AG04449 (cell line): ENCODE measurements around the gene CMIP.

ENCODE experiments used
- CTCF ChIA-PET: fragments of 350-600 bp; formaldehyde crosslinking; extraction: SDS; loops from one replicate; lab custom pipeline; 2021; ENCODE audit warnings: antibody characterized with exemption; lab: Yijun Ruan, JAX
- POLR2A ChIA-PET: fragments of 400-600, 350-600 bp; formaldehyde crosslinking; extraction: SDS; loops from one replicate; lab custom pipeline; 2020; ENCODE audit warnings: antibody characterized with exemption, inconsistent platforms; lab: Yijun Ruan, JAX
- DNase-seq: peaks from one replicate; pipeline ENCODE4 v3.0.0-alpha.2; 2010; ENCODE audit warnings: low read depth, low spot score
- H3K4me3 ChIP-seq: 2 replicates; pipeline ENCODE4 v1.5.1; 2011; ENCODE audit warnings: low read depth, mild to moderate bottlenecking, control low read depth, low read length
- CTCF ChIP-seq: IDR thresholded peaks from one replicate; pipeline ENCODE4 v1.5.1; 2011; ENCODE audit warnings: mild to moderate bottlenecking, moderate library complexity, low read length, control low read depth, inconsistent platforms; ENCODE audit not compliant: insufficient read depth; ENCODE audit errors: missing control alignments

Gene CMIP

DNA sequence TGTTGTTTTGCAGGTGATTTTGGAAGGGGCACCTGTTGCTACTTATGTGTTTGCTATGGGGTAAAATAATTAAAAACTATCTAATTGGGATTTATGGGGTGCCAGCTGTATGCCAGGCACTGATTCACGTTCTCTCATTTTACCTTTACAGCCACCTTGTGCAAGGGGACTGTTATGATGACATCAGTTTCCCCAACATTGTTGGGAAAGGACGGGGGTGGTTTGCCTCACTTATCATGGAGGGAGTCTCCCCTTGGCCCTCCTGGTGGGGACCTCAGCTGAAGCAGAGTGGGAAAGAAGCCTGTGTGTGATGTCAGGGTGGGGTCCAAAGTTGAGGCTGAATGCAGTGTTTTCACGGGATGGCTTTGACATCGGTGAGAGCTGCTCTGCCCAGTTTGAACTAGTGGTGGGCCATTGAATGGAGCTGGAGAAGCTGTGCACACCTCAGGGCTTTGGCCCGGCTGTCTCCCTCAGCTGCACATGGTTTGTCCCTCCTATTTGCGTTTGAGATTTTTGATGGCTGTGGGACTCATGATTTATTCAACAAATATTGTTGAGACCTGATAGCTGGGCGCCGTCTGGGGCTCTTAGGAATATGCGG, 36.1 kb downstream of the CMIP start:
- DNase-seq: no peak
- H3K4me3 ChIP-seq: no peak overlapping the region
- ChIA-PET CTCF (no interaction called here), POLR2A (no interaction called here)
- no peak for TF ChIP-seq CTCF

GRCh38 chr16:81481207-81481821, 36.7 kb downstream of the CMIP start:
- no peak for DNase-seq
- no peak overlapping the region for H3K4me3 ChIP-seq
- POLR2A ChIA-PET: no interaction called here
- no peak for TF ChIP-seq CTCF
- CTCF ChIA-PET: interaction anchor here (3.4 kb wide), 1 partner anchor 12 kb away, joined by 13 read pairs; no protein-coding TSS in a partner anchor

DNA sequence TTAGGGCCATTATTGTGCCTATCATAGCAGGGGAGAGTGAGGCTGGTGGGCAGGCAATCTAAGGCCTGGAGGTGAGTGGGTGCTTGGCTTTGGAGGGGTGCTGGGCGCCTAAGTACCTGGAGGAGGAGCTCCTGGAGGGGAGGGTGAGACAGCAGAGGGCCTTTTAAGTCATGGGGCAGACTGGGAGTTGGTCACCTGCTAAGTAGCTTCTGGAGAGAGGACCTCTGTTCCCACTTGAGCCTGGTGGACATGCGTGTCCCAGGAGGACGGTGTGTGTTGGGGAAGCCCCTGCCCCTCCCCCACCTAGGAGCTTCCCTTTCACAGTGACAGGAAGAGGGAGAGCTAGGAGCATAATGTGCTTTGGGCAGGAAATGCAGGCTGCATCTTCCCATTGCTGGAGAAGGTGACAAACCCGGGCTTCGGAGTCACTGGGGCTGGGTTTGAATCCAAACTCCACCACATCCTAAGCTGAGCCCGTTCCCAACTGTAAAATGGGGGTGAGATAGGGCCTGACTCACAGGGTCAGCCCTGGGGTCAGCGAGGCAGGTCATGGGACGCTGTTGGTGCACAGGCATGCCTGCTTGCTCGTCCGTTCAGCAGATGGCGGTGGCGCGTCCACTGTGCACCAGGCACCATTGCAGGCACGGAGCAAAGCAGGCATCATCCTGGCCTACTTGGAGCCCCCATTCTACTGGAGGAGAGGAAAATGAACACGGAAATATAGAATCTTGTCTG, 37.9 kb downstream of the CMIP start:
- POLR2A ChIA-PET: no interaction called here
- CTCF ChIA-PET: interaction anchor here (3.4 kb wide), 1 partner anchor 11 kb away, joined by 13 read pairs; no protein-coding TSS in a partner anchor
- no peak for TF ChIP-seq CTCF
- no peak overlapping the region for H3K4me3 ChIP-seq
- DNase-seq: no peak

- DNase-seq: no peak
- ChIA-PET CTCF (interaction anchor here (3.4 kb wide), 1 partner anchor 10 kb away, joined by 13 read pairs; no protein-coding TSS in a partner anchor), POLR2A (no interaction called here)
- TF ChIP-seq CTCF: no peak
- no peak overlapping the region for H3K4me3 ChIP-seq
Measured at GRCh38 chr16:81483064-81483969, 38.7 kb downstream of the CMIP start.

DNA sequence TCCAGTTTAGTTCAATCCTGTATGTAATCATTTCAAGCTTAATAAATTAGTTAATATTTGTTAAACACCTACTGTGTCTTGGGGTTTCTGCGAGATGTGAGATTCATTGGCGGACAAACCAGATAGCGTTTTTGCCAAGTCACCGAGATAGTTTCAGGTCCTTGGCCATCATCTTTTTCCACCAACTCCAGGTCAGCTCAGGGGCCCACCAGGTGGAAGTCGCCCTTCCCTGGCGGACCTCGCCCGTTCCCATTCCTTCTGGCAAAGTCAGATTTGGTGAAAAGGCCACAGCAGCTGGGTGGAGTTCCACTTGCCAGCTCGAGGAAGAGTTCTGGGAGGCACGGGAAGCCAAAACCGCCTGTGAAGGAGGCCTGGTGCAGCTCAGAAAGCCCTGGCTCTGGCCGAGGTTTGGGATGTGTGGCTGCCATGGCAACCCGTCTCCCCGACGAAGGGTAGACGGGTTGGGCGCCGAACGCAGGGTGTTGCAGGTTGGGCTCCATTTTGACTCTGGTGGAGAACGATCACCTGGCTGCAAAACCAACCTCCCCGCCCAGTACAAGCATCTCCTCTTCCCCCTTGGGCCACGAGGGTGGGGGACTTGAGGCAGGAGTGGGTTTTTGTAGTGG, 39.5 kb downstream of the CMIP start:
- no peak for TF ChIP-seq CTCF
- POLR2A ChIA-PET: no interaction called here
- CTCF ChIA-PET: interaction anchor here (3.4 kb wide), 1 partner anchor 9 kb away, joined by 13 read pairs; no protein-coding TSS in a partner anchor
- DNase-seq: no peak
- no peak overlapping the region for H3K4me3 ChIP-seq
